A549 (cell line): ENCODE measurements around the gene ARHGDIB.

Experiments used
- CTCF ChIP-seq: fragments of >200 bp; sonication (Bioruptor Twin); formaldehyde crosslinking; IDR thresholded peaks from 3 replicates; pipeline ENCODE4 v1.5.1; 2016
- EP300 ChIP-seq, 2 experiments: fragments of >200 bp; sonication (Bioruptor Twin); formaldehyde crosslinking; IDR thresholded peaks; 2 replicates in 1 of 2; 3 replicates in 1 of 2; pipeline ENCODE4 v1.6.1; 2016 to 2017
- HOXB5 ChIP-seq: fragments of 250-450 bp; sonication (Bioruptor Pico); IDR thresholded peaks from 2 replicates; pipeline ENCODE4 v1.5.0; 2020; ENCODE audit warnings: mild to moderate bottlenecking, moderate library complexity
- KDM1A ChIP-seq: fragments of 200-600 bp; sonication (generic); IDR thresholded peaks from 2 replicates; pipeline ENCODE4 v1.6.1; 2016; ENCODE audit warnings: low read depth, mild to moderate bottlenecking

- TF ChIP-seq CTCF (no peak), KDM1A (no peak), EP300 (IDR thresholded peaks at IDR 0.05) (no peak), HOXB5 (no peak)
These were observed 12.7 kb downstream of the ARHGDIB start for GRCh38 chr12:14948672-14949071.
